ENCODE measurements around the gene ROBO3. TPM values are rescaled to one million over a fixed set of nuclear protein-coding genes. Genes with fewer than 3 reads are reported as not detected.

ROBO3 gene
- total and polyA plus RNA-seq, 10 donors = 13.2 to 43.2 (median 25.4) TPM

- intact Hi-C loops (cut with DNase I; ENCODE audit: low total_unique reads) = no loop called here
- no peak for TF ChIP-seq POLR2A (IDR thresholded peaks at IDR 0.05)
- TF ChIP-seq CTCF (IDR thresholded peaks at IDR 0.05 in 8 of 11, conservative IDR thresholded peaks at IDR 0.05 in 3 of 11) = no peak
- TF ChIP-seq POLR2AphosphoS5 (IDR thresholded peaks at IDR 0.05) = peak in 1 of 3 donors; percentile 10
- 11 to 22% (median 13%) methylated on average over 8 of the region's 8 CpGs for WGBS, 5 donors
These were observed 20.6 kb upstream of the ROBO3 start for GRCh38 chr11:124844664-124845079.

GRCh38 chr11:124846070-124846673 lies 19.1 kb upstream of the ROBO3 start:
- no peak for DNase-seq
- intact Hi-C loops (cut with DNase I; ENCODE audit: low total_unique reads) = no loop called here
- Histone ChIP-seq H3K27ac (no peak overlapping the region), H3K4me1 (peaks cover 0 to 27% (median 12%) of the 10 kb centered on the region in 6 donors), H3K27me3 (replicated peaks in 1 of 7) (peaks cover 13 to 100% (median 90%) of the 10 kb centered on the region in 7 donors), H3K9me3 (no peaks in the 10 kb centered on the region), H3K36me3 (no peaks in the 10 kb centered on the region), H3K4me3 (no peak overlapping the region)
- no peak for TF ChIP-seq POLR2AphosphoS5 (IDR thresholded peaks at IDR 0.05)
- no peak for TF ChIP-seq POLR2A (IDR thresholded peaks at IDR 0.05)
- no peak for TF ChIP-seq CTCF (IDR thresholded peaks at IDR 0.05 in 8 of 11, conservative IDR thresholded peaks at IDR 0.05 in 3 of 11)
- WGBS, 5 donors = 13 to 23% (median 16%) methylated on average over 11 of the region's 11 CpGs

More at GRCh38 chr11:124844664-124845079, 20.6 kb upstream of the ROBO3 start:
- no peaks in the 10 kb centered on the region for H3K9me3 ChIP-seq
- H3K4me1 ChIP-seq = peaks cover 1 to 34% (median 15%) of the 10 kb centered on the region in 6 donors
- no peaks in the 10 kb centered on the region for H3K36me3 ChIP-seq
- no peak overlapping the region for H3K4me3 ChIP-seq
- DNase-seq = no peak
- H3K27me3 ChIP-seq (replicated peaks in 1 of 7) = peaks cover 13 to 100% (median 95%) of the 10 kb centered on the region in 7 donors
- no peak overlapping the region for H3K27ac ChIP-seq

DNA sequence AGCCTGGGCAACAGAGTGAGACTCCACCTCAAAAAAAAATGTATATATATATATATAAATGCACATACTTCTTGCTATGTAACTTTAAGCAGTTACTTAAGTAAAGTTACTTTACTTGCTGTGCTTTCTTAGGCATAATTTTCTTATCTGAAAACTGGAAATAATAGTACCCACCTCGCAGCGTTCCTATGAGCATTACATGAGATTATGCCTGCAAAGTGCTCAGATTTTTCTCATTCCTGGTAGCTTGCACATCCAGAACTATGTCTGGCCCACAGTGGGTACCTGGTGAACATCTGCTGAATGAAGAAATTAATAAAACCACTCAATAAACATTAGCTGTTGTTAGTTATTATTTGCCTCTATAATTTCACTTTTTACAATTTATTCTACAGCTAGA lies 6.1 kb upstream of the ROBO3 start:
- 88 to 96% (median 90%) methylated on average over 2 of the region's 2 CpGs for WGBS, 5 donors
- TF ChIP-seq CTCF (IDR thresholded peaks at IDR 0.05 in 8 of 11, conservative IDR thresholded peaks at IDR 0.05 in 3 of 11) (no peak), POLR2A (IDR thresholded peaks at IDR 0.05) (no peak), POLR2AphosphoS5 (IDR thresholded peaks at IDR 0.05) (no peak)
- Histone ChIP-seq H3K36me3 (no peaks in the 10 kb centered on the region), H3K4me1 (peaks cover 0 to 17% (median 11%) of the 10 kb centered on the region in 6 donors), H3K4me3 (no peak overlapping the region), H3K27ac (no peak overlapping the region), H3K27me3 (replicated peaks in 1 of 7) (peaks cover 0 to 96% (median 24%) of the 10 kb centered on the region in 7 donors), H3K9me3 (peaks cover 0 to 9% (median 0%) of the 10 kb centered on the region in 8 donors)
- DNase-seq = no peak
- intact Hi-C loops (cut with DNase I; ENCODE audit: low total_unique reads) = no loop called here

- TF ChIP-seq CTCF (IDR thresholded peaks at IDR 0.05 in 8 of 11, conservative IDR thresholded peaks at IDR 0.05 in 3 of 11) = no peak
- TF ChIP-seq POLR2AphosphoS5 (IDR thresholded peaks at IDR 0.05) = no peak
- TF ChIP-seq POLR2A (IDR thresholded peaks at IDR 0.05) = no peak
- intact Hi-C loops (cut with DNase I; ENCODE audit: low total_unique reads) = no loop called here
- H3K27me3 ChIP-seq (replicated peaks in 1 of 7) = peaks cover 9 to 98% (median 49%) of the 10 kb centered on the region in 7 donors
- no peak overlapping the region for H3K4me3 ChIP-seq
- peaks cover 16 to 40% (median 32%) of the 10 kb centered on the region in 6 donors for H3K4me1 ChIP-seq
- H3K27ac ChIP-seq = no peak overlapping the region
- DNase-seq = no peak
- 48 to 60% (median 55%) methylated on average over 4 of the region's 4 CpGs for WGBS, 5 donors
- H3K9me3 ChIP-seq = no peaks in the 10 kb centered on the region
- no peaks in the 10 kb centered on the region for H3K36me3 ChIP-seq
These were observed 3.6 kb upstream of the ROBO3 start for GRCh38 chr11:124861670-124862069.

Measured in spleen (tissue), 11 donors.